OCI-M1 (cell line): ENCODE data around the gene PEX11B.

ENCODE experiments used
- DNase-seq: peaks from one replicate; lab custom pipeline; 2025; lab: John Stamatoyannopoulos, UW

PEX11B gene

DNA sequence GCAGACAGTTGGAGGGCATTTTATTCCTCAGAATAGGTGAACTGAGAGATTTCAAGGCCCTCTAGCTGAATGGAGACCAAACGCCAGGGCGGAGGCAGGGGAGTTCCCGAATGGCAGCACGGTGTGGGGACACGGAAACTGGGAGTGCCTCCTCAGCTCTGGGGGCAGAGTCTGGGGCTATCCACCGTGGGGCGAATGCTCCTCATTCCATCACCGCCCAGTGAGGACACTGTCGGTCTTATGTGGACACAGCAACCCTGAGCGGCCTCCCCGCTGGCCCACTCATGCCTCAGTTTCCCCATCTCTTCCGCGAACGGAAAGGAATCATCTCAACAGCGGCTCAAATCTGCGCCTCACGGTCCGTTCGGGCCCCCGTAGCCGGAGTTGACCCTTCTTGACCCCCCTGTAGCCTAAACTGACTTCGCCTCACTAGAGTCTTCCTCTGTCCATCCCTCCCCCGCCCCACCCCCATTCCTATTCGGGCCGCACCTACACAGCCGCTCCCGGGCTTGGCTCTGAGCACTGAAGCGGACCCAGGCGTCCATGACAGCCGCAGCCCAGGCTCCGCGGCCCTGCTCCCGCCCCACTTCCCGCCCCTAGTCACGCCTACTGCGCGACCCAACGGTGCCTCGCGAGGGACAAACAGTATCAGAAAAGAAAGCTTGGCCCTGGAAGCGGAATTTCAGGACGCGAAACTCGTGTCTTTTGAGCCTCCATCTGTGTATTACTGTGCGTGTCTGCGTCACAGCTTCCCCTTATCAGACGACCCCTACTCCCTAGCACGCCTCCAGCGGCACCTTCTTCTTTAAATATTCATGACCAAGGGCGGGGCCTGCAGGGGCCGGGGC, at the start of gene PEX11B:
PEX11B (minus strand) TSS at position 574 of the 848 bp plus-strand sequence; CDS start at position 545, 29 bp downstream.
- DNase-seq, result peak; percentile 98

DNA sequence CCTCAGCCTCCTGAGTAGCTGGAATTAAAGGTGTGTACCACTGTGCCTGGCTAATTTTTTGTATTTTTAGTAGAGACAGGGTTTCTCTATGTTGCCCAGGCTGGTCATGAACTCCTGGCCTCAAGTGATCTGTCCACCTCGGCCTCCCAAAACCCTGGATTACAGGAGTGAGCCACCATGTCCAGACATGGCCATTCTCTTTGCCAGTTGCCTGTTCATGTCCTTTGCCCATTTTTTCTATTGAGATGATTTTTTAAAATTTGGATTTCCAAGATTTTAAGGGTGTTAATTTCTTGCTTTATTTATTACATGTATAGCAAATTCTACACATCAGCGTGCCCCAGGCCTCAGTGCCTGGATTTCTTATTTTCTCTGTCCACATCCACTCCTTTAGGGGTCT, 48.8 kb upstream of the PEX11B start:
- no peak for DNase-seq

DNA sequence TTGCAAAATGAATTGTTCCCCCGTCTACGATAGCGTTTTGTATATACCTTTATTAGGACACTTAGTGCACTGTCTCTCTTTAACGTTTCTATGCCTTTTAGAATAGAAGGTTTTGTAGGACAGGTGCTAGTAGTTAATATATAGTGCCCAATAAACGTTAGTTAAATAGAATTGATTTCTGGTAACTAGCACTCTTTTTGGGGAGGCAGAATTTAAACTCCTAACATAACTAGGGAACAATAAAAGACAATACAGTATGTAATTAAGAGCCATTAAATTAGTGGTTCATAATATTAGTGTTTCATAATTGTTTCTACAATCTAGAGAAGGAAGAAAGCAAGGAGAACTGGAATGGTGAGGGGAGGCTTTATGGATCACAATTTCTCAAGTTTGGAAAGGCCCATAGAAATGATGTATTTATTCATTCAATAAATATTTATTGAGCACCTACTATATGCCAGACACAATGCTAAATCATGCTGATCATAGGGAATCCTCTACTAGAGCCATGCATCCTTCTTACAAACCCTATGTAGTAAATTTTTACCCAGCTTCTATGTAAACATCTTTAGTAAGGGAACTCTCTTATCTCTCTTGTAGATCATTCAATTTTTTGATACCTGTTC, 46.7 kb upstream of the PEX11B start:
- no peak for DNase-seq

GRCh38 chr1:145964328-145965118, 46.0 kb upstream of the PEX11B start, which contains the start of the genes ANKRD34A and POLR3GL:
Gene ANKRD34A (minus strand): TSS chr1:145964575. CDS start chr1:145961759, 2,816 bp downstream.
Gene POLR3GL (plus strand): TSS chr1:145964690. CDS start chr1:145974866, 10,176 bp downstream.
- DNase-seq, result peak; percentile 99

- peak; percentile 64 for DNase-seq
These were observed 44.9 kb upstream of the PEX11B start for GRCh38 chr1:145963265-145964019.

DNA sequence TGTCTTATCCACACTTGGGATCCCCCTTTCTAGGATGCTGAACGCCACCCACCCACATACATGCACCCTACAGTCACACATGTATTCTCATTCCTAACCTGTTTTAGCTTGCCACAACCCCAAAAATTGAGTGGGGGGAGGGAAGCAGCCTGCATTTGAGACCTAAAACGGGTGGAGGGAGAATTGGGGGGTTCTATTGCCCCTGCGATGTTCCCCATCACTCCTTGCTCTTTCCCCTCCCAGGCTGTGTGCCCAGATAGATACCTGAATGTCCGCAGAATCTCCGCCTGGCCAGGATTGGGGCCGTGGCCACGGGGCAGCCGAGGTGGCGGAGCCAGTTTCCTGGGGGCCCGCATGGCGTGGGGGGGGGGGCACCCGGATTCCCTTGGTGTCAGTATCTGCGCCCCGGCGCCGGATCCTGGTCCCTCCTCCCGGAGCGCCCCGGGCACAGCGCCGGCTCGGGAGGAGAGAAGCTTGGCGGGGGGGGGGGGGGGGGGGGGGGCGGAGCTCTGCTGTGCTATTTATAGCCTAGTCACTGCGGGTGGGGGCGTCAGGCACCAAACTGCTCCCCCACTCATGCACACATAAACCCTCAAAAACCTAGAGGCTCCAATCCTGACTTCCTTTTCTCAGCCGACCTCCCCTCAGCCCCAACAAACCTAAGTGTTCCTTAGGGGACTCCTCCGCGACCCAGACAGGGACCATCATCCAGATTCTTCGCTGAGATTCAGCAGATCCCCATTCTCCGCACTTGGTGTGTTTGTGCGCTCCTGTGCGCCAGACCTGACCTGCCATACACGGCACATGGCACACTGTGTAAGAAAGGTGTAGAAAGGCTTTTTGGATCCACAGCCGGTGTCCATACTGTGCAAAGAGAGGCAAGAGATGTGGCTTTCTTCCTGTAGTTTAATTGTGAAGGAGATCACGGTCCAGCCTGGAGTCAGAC, 43.9 kb upstream of the PEX11B start:
- no peak for DNase-seq

DNA sequence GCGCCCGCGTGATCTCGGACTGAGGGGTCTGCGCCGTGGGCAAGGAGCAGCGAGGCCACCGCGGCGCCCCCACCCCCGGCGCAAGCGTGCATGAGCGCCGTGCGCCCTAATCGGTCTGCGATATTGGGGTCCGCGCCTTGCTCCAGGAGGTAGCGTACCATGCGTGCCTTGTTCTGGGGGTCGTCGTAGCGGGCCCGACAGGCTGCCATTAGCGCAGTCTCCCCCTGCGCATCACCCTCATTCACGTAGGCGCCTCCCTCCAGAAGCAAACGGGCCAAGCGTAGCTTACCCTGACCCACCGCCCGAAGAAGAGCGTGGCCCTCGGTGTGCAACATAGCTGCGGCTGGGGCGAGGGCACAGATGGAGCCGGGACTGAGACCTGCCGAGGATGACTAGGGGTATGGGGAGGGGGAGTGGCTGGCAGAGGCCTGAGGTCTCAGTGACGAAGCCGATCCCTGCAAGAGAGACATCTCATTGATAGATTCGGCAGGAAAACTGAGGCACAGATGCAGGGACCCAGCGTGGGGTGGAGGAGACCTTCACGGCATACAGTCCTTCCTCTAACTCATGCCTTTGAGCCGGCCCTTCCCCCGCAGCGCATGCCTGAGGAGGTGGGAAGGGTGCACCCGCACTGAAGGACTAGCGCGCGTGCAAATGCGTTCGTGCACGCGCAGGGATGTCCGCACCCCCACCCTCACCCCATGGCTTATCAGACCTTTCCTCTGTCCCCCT, 43.1 kb upstream of the PEX11B start:
- DNase-seq, result no peak

- no peak for DNase-seq
These were observed 42.5 kb upstream of the PEX11B start for GRCh38 chr1:145961109-145961424.

GRCh38 chr1:145960468-145961108, 42.1 kb upstream of the PEX11B start:
- peak; percentile 86 for DNase-seq

GRCh38 chr1:145959957-145960467, 41.5 kb upstream of the PEX11B start:
- DNase-seq, result no peak

GRCh38 chr1:145959333-145959732, 40.8 kb upstream of the PEX11B start:
- DNase-seq, result no peak

DNA sequence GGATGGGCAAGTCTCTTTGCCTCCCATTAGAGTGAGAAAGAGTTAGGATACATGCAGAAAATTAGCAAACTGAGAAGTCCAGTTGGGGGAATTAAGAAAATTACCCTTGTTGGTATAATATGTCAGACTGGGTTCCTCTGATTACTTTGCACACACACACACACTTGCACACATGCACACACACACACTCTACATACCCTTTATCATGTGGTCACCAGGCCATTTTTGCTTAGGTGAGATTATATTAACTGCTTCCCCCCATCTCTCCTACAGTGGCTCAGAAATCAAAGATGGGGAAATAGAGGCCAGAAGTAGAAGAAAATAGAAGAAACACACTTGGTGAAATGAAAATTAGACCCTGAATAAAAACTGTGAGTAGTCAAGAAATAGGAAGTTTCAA, 40.2 kb upstream of the PEX11B start:
- no peak for DNase-seq

- DNase-seq, result peak; percentile 99
These were observed 39.2 kb upstream of the PEX11B start, which contains the start of gene LIX1L for GRCh38 chr1:145957443-145958319. Gene LIX1L (minus strand): TSS chr1:145958017. CDS start chr1:145957927, 90 bp downstream.

GRCh38 chr1:145956781-145957442, 38.4 kb upstream of the PEX11B start:
- DNase-seq, result no peak

GRCh38 chr1:145956361-145956760, 37.8 kb upstream of the PEX11B start:
- no peak for DNase-seq

DNA sequence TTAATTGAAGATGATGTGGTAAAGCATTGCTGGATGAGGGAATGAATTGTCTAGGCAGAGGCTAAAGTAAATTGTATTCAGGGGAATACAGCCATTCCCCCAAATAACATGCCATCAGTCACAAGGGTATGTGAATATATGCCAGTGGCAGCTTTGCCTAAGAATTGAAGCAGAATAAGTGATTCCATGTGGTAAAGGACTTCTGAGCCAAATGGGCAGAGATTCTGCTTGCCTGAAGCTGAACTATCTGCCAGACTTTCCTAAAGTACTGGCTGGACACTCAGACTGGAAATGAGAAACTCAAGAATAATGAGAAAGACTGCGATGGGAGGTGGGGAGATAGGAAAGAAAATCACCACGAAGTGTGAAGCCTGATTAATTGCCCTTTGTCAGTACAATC, 36.9 kb upstream of the PEX11B start:
- DNase-seq, result no peak

DNA sequence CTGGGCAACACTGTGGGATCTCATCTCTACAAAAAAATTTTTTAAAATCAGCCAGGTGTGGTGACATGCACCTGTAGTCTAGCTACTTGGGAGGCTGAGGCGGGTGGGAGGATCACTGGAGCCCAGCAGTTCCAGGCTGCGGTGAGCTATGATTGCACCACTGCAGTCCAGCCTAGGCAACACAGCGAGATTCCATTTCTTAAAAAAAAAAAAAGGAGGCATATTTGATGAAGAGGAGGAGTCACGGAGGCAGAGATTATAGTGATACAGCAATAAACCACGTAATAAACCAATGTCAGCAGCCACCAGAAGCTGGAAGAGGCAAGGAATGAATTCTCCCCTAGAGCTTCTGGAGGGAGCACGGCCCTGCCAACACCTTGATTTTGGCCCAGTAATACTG, 35.3 kb upstream of the PEX11B start:
- no peak for DNase-seq

DNA sequence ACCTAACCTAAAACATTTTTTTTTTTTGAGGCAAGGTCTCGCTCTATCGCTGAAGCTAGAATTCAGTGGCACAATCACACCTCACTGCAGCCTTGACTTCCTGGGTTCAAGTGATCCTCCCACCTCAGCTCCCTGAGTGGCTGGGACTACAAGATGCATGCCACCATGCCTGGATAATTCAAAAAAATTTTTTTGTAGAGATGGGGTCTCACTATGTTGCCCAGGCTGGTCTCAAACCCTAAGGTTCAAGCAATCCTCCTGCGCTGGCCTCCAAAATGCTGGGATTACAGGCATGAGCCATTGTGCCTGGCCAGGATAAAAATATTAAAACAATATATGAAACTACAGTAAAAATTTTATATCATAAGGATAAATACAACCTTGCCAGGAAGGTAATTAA, 34.4 kb upstream of the PEX11B start:
- DNase-seq, result no peak
